Measurements from ENCODE around the gene WIPF2.

The WIPF2 gene

GRCh38 chr17:40178660-40179059 is 40.4 kb upstream of the WIPF2 start:
- no peak for TF ChIP-seq CTCF (IDR thresholded peaks at IDR 0.05; ENCODE audit: extremely low read depth, insufficient read depth, missing control alignments)
- in situ Hi-C loops (cut with MboI; ENCODE audit: low pct_unique_long_range_greater_than_20kb, low sequenced_read_pairs, unreplicated experiment), result no loop called here
- no peak for DNase-seq (ENCODE audit: low spot score)

GRCh38 chr17:40179923-40180659 is 39.0 kb upstream of the WIPF2 start:
- in situ Hi-C loops (cut with MboI; ENCODE audit: low pct_unique_long_range_greater_than_20kb, low sequenced_read_pairs, unreplicated experiment), result no loop called here
- TF ChIP-seq CTCF (IDR thresholded peaks at IDR 0.05; ENCODE audit: extremely low read depth, insufficient read depth, missing control alignments), result no peak

GRCh38 chr17:40180694-40181093 is 38.4 kb upstream of the WIPF2 start:
- no peak for TF ChIP-seq CTCF (IDR thresholded peaks at IDR 0.05; ENCODE audit: extremely low read depth, insufficient read depth, missing control alignments)

More at GRCh38 chr17:40179923-40180659, 39.0 kb upstream of the WIPF2 start:
- DNase-seq (ENCODE audit: low spot score), result no peak

GRCh38 chr17:40181205-40181604 is 37.9 kb upstream of the WIPF2 start:
- DNase-seq (ENCODE audit: low spot score), result no peak
- no peak for TF ChIP-seq CTCF (IDR thresholded peaks at IDR 0.05; ENCODE audit: extremely low read depth, insufficient read depth, missing control alignments)
- in situ Hi-C loops (cut with MboI; ENCODE audit: low pct_unique_long_range_greater_than_20kb, low sequenced_read_pairs, unreplicated experiment), result no loop called here

More at GRCh38 chr17:40180694-40181093, 38.4 kb upstream of the WIPF2 start:
- in situ Hi-C loops (cut with MboI; ENCODE audit: low pct_unique_long_range_greater_than_20kb, low sequenced_read_pairs, unreplicated experiment), result no loop called here
- no peak for DNase-seq (ENCODE audit: low spot score)

GRCh38 chr17:40182606-40183005 is 36.5 kb upstream of the WIPF2 start:
- in situ Hi-C loops (cut with MboI; ENCODE audit: low pct_unique_long_range_greater_than_20kb, low sequenced_read_pairs, unreplicated experiment), result no loop called here

GRCh38 chr17:40187238-40187637 is 31.9 kb upstream of the WIPF2 start:
- in situ Hi-C loops (cut with MboI; ENCODE audit: low pct_unique_long_range_greater_than_20kb, low sequenced_read_pairs, unreplicated experiment), result no loop called here
- no peak for DNase-seq (ENCODE audit: low spot score)
- no peak for TF ChIP-seq CTCF (IDR thresholded peaks at IDR 0.05; ENCODE audit: extremely low read depth, insufficient read depth, missing control alignments)

More at GRCh38 chr17:40182606-40183005, 36.5 kb upstream of the WIPF2 start:
- no peak for TF ChIP-seq CTCF (IDR thresholded peaks at IDR 0.05; ENCODE audit: extremely low read depth, insufficient read depth, missing control alignments)
- DNase-seq (ENCODE audit: low spot score), result no peak

All from GM13977 (cell line).